ENCODE data around the gene SF3B4. TPM values are rescaled to one million over a fixed set of nuclear protein-coding genes. Genes with fewer than 3 reads are reported as not detected.

Gene SF3B4
- 3.9 and 8.2 TPM in 2 replicates for total RNA-seq

GRCh38 chr1:149927563-149928400 is at the start of gene SF3B4:
Gene SF3B4 (minus strand): TSS chr1:149927803. CDS start chr1:149927759, 44 bp downstream.

GRCh38 chr1:149936170-149936991 is 8.8 kb upstream of the SF3B4 start, which contains the start of gene MTMR11:
Gene MTMR11 (minus strand): TSS chr1:149936879. CDS start chr1:149936647, 232 bp downstream.

GRCh38 chr1:149917571-149918144 is 9.9 kb downstream of the SF3B4 start, which contains the start of gene SV2A:
Gene SV2A (minus strand): TSS chr1:149917844. CDS start chr1:149913840, 4,004 bp downstream.

GRCh38 chr1:149899460-149900284 is 27.9 kb downstream of the SF3B4 start, which contains the start of gene BOLA1:
Gene BOLA1 (plus strand): TSS chr1:149899568. CDS start chr1:149900060, 492 bp downstream.

Other genes starting within 250 kb of the SF3B4 start
- gene FCGR1A, start 145.1 kb downstream of the SF3B4 start, total RNA-seq = 0.19 TPM in 1 of 2 replicates, not detected in the other
- 14.1 and 14.2 TPM in 2 replicates for gene BOLA1, start 28.2 kb downstream of the SF3B4 start, total RNA-seq
- gene SV2A, start 10.0 kb downstream of the SF3B4 start, total RNA-seq = 8.7 and 10.2 TPM in 2 replicates
- 3.8 and 6.5 TPM in 2 replicates for gene MTMR11, start 9.1 kb upstream of the SF3B4 start, total RNA-seq
- 14.9 and 15.3 TPM in 2 replicates for gene OTUD7B, start 82.9 kb upstream of the SF3B4 start, total RNA-seq
- 33.2 and 42.8 TPM in 2 replicates for gene VPS45, start 140.0 kb upstream of the SF3B4 start, total RNA-seq
- 24.9 and 45.4 TPM in 2 replicates for gene PLEKHO1, start 222.1 kb upstream of the SF3B4 start, total RNA-seq

All from regular cardiac myocyte (primary cell).